ENCODE data around the gene LIME1. TPM values are rescaled to one million over a fixed set of nuclear protein-coding genes. Genes with fewer than 3 reads are reported as not detected.

The LIME1 gene
- total and polyA plus RNA-seq, 9 of the 15 experiments (the other 6 are each of a cell fraction or from before 2014, with no cell fraction given), result 0.11 to 17.1 (median 2.8) TPM; not detected in 2

DNA sequence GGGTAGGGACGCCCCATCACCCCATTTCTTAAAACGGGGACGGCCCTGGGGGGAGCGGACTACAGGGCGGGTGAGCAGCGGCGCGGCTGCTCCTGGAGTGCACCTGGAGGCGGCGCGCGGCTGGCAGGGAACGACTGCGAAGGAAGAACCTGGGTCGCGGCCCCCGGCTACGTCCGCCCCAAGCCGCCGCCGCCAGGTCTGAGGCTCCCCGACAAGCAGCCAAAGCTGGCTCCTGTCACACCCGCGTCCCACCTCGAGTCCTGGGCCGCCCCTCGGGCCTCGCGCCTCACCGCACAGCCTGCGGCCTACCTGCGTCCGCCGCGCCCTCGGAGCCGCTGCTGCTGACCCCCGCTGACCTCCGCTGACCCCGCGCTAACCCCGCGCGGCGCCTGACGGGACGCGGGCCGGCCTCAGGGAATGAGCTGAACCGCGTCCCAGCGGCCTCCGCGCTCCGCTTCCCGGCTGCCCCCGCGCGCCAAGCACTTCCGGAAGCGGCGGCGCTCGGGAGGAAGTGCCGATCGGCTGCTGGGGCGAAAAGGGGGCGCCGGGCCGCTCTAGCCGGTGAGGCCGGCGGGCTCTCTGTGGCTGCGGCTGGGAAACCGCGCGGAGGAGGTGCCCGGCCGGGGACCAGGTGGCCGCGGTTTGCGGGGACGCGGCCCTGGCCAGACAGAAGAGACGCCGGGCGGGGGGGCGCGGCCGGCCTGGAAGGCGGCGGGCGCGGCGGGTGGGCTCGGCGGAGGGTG, 28.7 kb upstream of the LIME1 start, which contains the start of the genes ARFRP1 and ZGPAT (continued):
- TF ChIP-seq CBX3 (IDR thresholded peaks at IDR 0.05; ENCODE audit: borderline replicate concordance in 1 of 2, low read length in 2 of 2), result peak in 1 of 2 experiments; percentile 48; a peak in 1 of 3 replicates
- no peak for TF ChIP-seq CLOCK (CRISPR knock-in tag; IDR thresholded peaks at IDR 0.05; ENCODE audit: borderline replicate concordance)
- TF ChIP-seq MNT (conservative IDR thresholded peaks at IDR 0.05), result peak; percentile 38 to 80; a peak in 3 of 4 replicates
- TF ChIP-seq MYBL2 (IDR thresholded peaks at IDR 0.05; ENCODE audit: low read depth), result no peak
- no peak for TF ChIP-seq MYBL2 (CRISPR knock-in tag; IDR thresholded peaks at IDR 0.05; ENCODE audit: borderline replicate concordance)
- peak; percentile 95 for TF ChIP-seq ELF2 (CRISPR knock-in tag; IDR thresholded peaks at IDR 0.05)
- no peak for TF ChIP-seq SMAD2 (IDR thresholded peaks at IDR 0.05; ENCODE audit: low read depth, low read length)
- no peak for TF ChIP-seq ID3 (CRISPR knock-in tag; IDR thresholded peaks at IDR 0.05)
- peak; percentile 92 for TF ChIP-seq ID3 (tag; IDR thresholded peaks at IDR 0.05)
- no peak for TF ChIP-seq RBM14 (IDR thresholded peaks at IDR 0.05; ENCODE audit: borderline replicate concordance, insufficient read depth, low read depth, low read length)
- TF ChIP-seq MAZ (CRISPR knock-in tag; conservative IDR thresholded peaks at IDR 0.05 in 1 of 2, IDR thresholded peaks at IDR 0.05 in 1 of 2), result peak; percentile 82 to 84; a peak in 3 of 4 replicates
- TF ChIP-seq, protein P1, sequence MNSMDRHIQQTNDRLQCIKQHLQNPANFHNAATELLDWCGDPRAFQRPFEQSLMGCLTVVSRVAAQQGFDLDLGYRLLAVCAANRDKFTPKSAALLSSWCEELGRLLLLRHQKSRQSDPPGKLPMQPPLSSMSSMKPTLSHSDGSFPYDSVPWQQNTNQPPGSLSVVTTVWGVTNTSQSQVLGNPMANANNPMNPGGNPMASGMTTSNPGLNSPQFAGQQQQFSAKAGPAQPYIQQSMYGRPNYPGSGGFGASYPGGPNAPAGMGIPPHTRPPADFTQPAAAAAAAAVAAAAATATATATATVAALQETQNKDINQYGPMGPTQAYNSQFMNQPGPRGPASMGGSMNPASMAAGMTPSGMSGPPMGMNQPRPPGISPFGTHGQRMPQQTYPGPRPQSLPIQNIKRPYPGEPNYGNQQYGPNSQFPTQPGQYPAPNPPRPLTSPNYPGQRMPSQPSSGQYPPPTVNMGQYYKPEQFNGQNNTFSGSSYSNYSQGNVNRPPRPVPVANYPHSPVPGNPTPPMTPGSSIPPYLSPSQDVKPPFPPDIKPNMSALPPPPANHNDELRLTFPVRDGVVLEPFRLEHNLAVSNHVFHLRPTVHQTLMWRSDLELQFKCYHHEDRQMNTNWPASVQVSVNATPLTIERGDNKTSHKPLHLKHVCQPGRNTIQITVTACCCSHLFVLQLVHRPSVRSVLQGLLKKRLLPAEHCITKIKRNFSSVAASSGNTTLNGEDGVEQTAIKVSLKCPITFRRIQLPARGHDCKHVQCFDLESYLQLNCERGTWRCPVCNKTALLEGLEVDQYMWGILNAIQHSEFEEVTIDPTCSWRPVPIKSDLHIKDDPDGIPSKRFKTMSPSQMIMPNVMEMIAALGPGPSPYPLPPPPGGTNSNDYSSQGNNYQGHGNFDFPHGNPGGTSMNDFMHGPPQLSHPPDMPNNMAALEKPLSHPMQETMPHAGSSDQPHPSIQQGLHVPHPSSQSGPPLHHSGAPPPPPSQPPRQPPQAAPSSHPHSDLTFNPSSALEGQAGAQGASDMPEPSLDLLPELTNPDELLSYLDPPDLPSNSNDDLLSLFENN (IDR thresholded peaks at IDR 0.05; ENCODE audit: low read depth in 2 of 2, low read length in 2 of 2), result no peak
- peak; percentile 96 for TF ChIP-seq TFAP4 (CRISPR knock-in tag; IDR thresholded peaks at IDR 0.05; ENCODE audit: borderline replicate concordance)
- no peak for TF ChIP-seq DEAF1 (CRISPR knock-in tag; IDR thresholded peaks at IDR 0.05)
